Islet precursor cell (in vitro differentiated cells): ENCODE data around the gene SCLT1.

ENCODE experiments used
- DNase-seq: peaks from one replicate; pipeline ENCODE4 v3.0.0-alpha.2; 2018

The SCLT1 gene

GRCh38 chr4:129064717-129065116, 28.6 kb downstream of the SCLT1 start:
- DNase-seq: no peak

DNA sequence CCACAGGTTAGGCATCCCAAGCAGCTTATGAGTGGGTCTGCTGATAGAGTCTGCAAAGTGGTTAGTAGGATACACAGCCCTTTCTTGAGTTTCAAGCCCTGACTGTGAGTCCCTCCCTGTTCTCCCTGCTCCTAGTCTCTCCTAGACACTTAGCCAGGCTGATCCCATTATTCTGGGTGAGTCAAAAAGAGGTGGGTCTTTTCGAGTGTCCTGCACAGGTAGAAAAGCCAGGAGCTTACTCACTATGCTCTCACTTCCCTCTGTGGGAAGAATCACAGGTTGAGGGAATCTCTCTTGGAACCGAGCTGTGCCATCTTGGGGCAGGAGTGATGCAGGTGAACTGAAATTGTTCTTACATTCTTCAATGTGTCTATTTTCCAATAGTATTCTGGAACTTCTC, 29.7 kb downstream of the SCLT1 start:
- DNase-seq: no peak

- no peak for DNase-seq
These were observed 30.8 kb downstream of the SCLT1 start for GRCh38 chr4:129062580-129062979.

DNA sequence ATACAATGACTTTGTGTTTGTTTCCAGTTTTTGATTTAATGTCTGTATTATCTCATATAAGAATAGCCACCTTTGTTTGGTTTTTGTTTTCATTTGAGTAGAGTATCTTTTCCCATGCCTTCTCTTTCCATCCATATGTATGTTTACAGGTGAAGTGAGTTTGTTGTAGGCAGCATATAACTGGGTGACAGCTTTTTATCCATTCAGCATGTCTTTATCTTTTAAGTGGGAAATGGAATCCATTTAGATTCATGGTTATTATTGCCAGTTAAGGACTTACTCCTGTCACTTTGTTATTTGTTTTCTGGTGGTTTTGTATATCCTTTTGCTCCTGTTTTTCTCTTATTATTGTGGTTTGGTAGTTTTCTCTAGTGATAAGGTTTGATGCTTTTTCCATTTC, 34.3 kb downstream of the SCLT1 start:
- DNase-seq: no peak

GRCh38 chr4:129046055-129046959, 47.0 kb downstream of the SCLT1 start:
- DNase-seq: no peak

DNA sequence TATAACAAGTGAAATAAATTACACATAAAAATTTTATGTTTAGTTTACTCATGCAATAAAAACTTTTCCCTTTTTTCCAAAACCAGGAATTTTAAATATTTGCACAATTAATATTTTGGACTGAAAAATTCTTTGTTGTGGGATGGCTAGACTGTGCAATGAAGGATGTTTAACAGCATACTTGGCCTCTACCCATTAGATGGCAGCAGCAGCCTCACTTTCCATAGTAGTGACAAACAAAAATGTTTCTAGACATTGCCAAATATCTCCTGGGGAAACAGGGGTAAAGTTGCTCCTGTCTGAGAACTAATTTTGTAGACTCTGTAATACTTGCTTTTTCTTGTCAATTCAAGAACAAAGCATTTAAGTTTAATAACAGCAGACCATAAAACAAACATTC, 49.8 kb downstream of the SCLT1 start:
- DNase-seq: no peak

DNA sequence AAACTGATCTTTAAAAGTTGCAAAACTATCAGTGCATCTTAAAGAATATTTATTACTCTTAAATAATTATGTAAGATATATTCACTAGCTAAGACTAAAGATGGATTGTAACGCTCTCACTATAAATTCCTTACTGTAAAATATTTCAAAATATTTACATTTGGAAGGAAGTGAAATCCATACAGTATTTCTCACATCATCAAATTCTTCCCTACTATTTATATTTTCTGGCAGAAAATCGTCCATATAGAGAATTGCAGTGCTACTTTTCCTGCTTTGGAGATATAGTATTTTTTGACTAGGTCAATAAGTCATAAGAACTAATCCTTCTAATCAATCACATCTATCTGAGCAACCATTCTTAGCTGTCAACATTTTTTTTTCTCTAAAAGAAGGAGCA, 52.9 kb downstream of the SCLT1 start:
- DNase-seq: no peak

DNA sequence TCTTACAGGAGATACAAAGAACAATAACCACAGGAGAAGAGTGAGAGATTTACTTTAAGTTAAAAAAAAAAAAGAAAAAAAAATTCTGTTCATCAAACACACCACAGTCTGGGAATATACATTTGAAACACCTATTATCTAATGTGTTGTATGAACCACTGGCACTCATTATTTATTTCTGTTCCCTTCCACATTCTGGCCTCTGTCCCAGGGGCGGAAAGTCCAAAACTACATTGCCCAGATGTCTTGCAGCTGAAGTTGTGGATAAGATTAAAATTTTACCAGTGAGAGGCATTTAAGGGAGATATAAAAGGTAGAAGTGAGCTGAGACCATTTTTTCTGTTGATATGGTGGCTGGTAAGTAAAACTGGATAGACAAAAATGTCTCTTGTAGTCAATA, 56.2 kb downstream of the SCLT1 start:
- no peak for DNase-seq

GRCh38 chr4:129014566-129015509, 78.5 kb downstream of the SCLT1 start:
- peak; percentile 44 for DNase-seq

GRCh38 chr4:129008096-129008495, 85.2 kb downstream of the SCLT1 start:
- no peak for DNase-seq

DNA sequence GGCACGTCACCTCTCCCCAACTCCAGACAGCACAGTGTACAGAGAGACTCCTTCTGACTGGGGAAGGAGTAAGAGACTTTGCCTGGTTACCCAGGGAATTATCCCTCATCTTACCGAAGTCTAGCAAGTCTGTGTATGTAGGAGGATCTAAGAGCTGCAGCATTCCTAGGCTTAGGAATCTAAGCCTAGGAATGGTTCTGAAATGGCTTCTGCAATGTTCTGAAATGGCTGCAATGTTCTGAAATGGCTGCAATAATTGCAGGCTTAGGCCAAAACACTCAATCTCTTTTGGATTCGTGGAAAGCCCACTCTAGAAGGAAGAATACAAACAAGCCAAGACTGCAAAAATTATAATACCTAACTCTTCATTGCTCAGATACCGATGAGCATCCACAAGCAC, 106.4 kb downstream of the SCLT1 start:
- DNase-seq: no peak

DNA sequence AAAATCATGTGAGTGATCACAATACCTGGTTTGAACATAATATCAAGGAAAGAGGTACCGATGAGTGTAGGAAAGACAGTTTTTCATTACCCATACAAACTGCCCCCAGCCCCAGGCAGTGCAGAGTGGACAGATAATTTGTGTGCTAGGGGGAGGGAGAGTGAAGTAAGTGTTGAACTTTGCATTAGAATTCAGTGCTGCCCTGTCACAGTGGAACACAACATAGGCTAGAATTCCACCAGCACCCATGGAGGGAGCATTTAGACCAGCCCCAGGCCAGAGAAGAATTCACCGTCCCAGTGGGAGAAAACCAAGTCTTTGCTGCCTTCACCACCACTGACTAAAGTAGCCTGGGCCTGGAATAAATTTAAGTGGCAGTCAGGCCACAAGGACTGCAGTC, 107.3 kb downstream of the SCLT1 start:
- peak; percentile 47 for DNase-seq

DNA sequence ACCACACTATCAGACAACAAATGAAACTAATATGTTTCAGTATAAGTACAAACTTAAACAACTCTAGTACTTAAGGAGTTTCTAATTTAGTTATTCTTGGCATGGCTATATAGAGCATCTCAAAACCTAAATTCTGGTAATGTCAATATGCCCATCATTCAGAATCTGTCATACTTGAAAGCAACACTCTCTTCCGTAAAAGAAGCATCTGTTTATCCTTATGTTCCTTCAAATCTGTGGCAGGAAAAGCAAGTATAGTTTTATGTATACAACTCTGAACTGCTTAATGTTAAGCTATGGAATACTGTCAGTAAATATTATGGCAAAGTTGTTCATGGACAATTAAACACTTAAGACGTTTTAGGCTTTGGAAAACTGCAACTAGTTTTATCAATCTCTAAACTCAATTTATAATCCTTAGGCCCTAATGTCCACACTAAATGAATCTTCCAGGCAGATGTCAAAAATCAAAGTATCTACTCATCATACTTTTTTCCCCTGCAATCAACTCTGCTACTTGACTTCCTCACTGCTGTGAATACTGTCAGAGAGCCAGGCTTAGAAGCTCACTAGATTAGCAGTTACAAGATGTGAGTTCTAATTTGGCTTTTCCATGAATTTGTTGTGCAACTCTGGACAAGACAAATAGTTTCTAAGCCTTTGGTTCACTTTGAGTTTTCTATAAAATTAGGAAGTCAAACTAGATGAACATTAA, 109.4 kb downstream of the SCLT1 start:
- DNase-seq: no peak

GRCh38 chr4:128981377-128981776, 112.0 kb downstream of the SCLT1 start:
- DNase-seq: no peak

DNA sequence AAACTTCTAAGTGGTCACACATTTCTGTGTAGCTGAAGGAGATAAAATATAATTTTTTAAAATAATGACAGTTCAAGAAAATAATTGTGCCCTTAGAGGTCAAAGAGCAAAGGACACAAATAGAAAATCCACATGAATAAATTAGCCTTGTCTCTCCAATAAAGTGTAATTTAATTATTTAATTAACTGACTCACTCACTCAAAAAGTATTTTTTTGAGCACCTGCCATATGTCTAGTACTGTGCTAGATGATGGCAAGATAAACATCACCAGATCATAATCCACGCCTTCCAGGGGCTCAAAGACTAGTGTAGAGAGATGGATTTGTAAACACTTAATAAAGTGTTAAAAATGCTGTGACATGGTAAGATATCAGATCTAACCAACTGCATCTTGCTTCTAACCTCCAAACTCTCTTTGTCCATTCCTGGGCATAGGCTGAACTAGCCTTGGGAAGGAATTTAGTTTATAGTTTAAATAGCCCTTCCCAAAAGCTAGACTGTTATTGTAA, 112.5 kb downstream of the SCLT1 start:
- DNase-seq: no peak

GRCh38 chr4:128979934-128980333, 113.4 kb downstream of the SCLT1 start:
- no peak for DNase-seq

DNA sequence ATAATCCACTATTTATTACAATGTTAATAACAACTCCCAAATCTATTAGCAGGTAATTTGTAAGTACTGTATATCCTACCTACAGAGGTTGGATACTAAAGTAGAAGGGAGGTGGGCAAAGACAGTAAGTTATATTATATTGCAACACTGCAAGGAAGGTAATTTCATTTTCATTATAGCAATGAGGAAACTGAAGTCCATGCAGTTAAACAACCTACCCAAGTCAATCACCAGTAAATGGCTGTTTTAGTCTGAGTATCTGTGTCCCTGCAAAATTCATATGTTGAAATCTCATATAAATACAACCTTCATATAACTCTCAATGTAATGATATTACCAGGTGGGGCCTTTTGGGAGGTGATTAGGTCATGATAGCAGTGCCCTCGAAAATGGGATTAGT, 114.4 kb downstream of the SCLT1 start:
- DNase-seq: no peak

DNA sequence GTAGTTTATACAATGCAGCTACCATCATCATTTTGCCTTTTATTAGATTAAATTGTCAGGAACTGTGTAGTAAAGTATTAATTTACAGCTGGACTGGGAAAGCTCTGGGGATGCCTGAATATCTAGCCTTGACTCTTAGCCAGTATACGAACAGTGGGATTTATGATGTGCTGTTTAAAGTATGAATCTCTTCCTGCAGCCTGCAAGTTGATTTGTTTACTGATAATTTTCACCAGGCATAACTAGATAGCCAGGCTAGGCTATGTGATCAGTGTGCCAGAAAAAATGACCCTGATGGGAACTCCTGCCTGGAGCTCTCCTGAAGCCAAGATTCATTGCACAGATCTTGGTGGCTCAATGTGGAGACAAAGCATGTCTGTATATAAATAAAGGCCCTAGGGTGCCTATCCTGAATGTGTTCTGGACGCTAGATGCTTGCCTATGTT, 119.2 kb downstream of the SCLT1 start:
- DNase-seq: no peak

DNA sequence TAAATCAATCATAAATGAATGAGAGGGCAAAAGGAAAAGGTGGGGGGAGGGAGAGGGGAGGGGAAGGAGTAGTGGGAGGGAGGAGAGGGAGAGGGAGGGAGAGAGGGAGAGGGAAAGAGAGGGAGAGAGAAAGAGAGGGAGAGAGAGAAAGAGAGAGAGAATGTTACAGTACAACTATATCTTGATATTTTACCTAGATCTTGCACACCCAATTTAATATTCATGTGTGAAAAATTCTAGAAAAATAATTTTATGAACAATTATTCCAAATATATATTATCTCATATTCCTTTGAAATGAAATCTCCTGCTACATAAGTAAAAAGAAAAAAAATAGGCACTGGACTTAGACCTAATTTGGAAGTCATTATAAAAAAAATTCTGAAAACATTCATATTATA, 120.0 kb downstream of the SCLT1 start:
- DNase-seq: no peak

- DNase-seq: no peak
These were observed 131.9 kb downstream of the SCLT1 start for GRCh38 chr4:128961405-128961804.

DNA sequence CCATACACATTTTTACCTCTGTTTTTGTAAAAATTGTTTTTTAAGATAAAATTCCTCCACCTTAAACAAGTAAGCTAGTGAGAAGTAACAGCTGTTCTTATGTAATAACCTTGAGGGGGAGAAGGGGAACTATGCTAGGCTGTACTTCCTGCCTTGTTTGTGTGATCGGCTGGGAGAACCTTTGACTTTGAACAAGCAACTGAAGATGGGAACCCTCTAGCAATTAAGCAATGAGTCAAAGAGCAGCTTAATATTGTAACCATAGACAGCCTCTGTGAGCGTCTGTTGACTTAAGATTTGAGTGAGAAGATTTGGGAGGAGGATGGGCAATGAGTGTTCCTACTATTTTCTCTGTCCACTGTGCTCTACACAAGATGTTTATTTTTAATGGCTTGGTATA, 135.1 kb downstream of the SCLT1 start:
- no peak for DNase-seq

GRCh38 chr4:128957459-128957858, 135.9 kb downstream of the SCLT1 start:
- no peak for DNase-seq

DNA sequence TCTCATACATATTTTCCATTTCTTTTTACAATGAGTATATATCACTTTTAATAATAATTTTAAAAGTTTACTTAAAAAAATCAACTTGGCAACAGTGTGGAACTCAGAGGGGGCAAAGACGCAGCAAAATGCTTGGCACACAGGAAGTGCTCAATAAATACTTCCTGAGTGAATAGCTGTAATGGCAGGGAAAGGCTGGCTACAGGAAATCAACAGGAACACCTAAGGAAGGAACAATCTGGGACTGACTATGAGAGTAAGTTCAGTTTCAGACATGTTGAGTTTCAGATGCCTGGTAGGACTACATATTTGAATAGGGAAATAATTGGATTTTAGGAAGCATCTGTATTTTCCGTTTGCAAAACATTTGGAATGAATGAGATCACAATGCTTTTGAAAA, 137.6 kb downstream of the SCLT1 start:
- DNase-seq: no peak
